HCT116 (cell line): ENCODE results near the gene S100A2. TPM values are rescaled to one million over a fixed set of nuclear protein-coding genes. Genes with fewer than 3 reads are reported as not detected.

ENCODE experiments used
- ATAC-seq: fragments of 200-7000 bp; cut with Tn5 transposase; 2 replicates; pipeline ENCODE4 v1.9.1; 2020; ENCODE audit warnings: mild to moderate bottlenecking, moderate library complexity
- BruUV-seq: library from RNA; stranded (reverse); fragments of 400-500 nt; replicated peaks from 2 replicates; lab custom pipeline; 2021; lab: Mats Ljungman, UMichigan
- CTCF ChIA-PET: fragments of 300-600 bp; sonication (Branson Sonifier 250); formaldehyde crosslinking; loops from one replicate; lab custom pipeline; 2021; ENCODE audit warnings: antibody characterized with exemption; lab: Charles Lee
- POLR2A ChIA-PET: fragments of 300-600, 350-600 bp; sonication (Branson Sonifier 250); formaldehyde crosslinking; loops from one replicate; lab custom pipeline; 2021; ENCODE audit warnings: antibody characterized with exemption; lab: Charles Lee
- RAD21 ChIA-PET, 2 experiments: fragments of 300-600 bp; sonication (Branson Sonifier 250); formaldehyde crosslinking; loops; one replicate each; lab custom pipeline; 2023; ENCODE audit warnings: low total read pairs in 2 of 2; ENCODE audit not compliant: uncharacterized antibody in 2 of 2, unreplicated experiment in 2 of 2, low non-redundant PET in 1 of 2; lab: Charles Lee
- DNase-seq: peaks from one replicate; pipeline ENCODE4 v3.0.0-alpha.2; 2010; ENCODE audit warnings: low read depth, low spot score
- H2AFZ ChIP-seq: fragments of 200-600 bp; shearing (Covaris generic), sonication (generic); 2 replicates; pipeline ENCODE4 v1.6.1; 2017; ENCODE audit warnings: low read depth, mixed run types, mixed read lengths, antibody characterized with exemption, low read length; ENCODE audit not compliant: poor library complexity, severe bottlenecking
- H3K27ac ChIP-seq: 2 replicates; pipeline ENCODE4 v1.5.1; 2012; ENCODE audit warnings: low read depth, low read length
- H3K27me3 ChIP-seq: fragments of 200-600 bp; sonication (generic); 2 replicates; pipeline ENCODE4 v1.6.1; 2016; ENCODE audit warnings: mixed run types, low read length, mixed read lengths; ENCODE audit not compliant: insufficient read depth
- H3K36me3 ChIP-seq, 2 experiments: fragments of 200-500 bp in 1 of 2; fragments of 200-600 bp in 1 of 2; sonication (Bioruptor generic) in 1 of 2; sonication (generic) in 1 of 2; 2 replicates each; pipeline versions ENCODE4 v1.5.1 to v1.6.1; 2014 to 2016; ENCODE audit warnings: low read length in 2 of 2, inconsistent platforms in 1 of 2, mixed read lengths in 1 of 2, mixed run types in 1 of 2; ENCODE audit not compliant: insufficient read depth in 2 of 2, control insufficient read depth in 1 of 2
- H3K4me1 ChIP-seq, 2 experiments: fragments of 200-600 bp in 1 of 2; sonication (generic) in 1 of 2; 2 replicates each; pipeline versions ENCODE4 v1.5.1 to v1.6.1; 2012 to 2017; ENCODE audit warnings: low read length in 2 of 2, inconsistent platforms in 1 of 2, mild to moderate bottlenecking in 1 of 2, mixed read lengths in 1 of 2, mixed run types in 1 of 2, moderate library complexity in 1 of 2; ENCODE audit not compliant: insufficient read depth in 2 of 2, control insufficient read depth in 1 of 2
- H3K4me2 ChIP-seq: fragments of 200-600 bp; sonication (generic); 2 replicates; pipeline ENCODE4 v1.6.1; 2017; ENCODE audit warnings: mixed run types, low read length, mixed read lengths
- H3K4me3 ChIP-seq, 2 experiments: fragments of 200-600 bp in 1 of 2; sonication (generic) in 1 of 2; replicated peaks in 1 of 2; 2 replicates each; pipeline ENCODE4 v1.5.1; 2011 to 2016; ENCODE audit warnings: low read length in 2 of 2, control low read depth in 1 of 2, low read depth in 1 of 2, mild to moderate bottlenecking in 1 of 2, mixed read lengths in 1 of 2, mixed run types in 1 of 2
- H3K79me2 ChIP-seq: fragments of 200-600 bp; sonication (generic); 2 replicates; pipeline ENCODE4 v1.6.1; 2017; ENCODE audit warnings: mild to moderate bottlenecking, mixed run types, low read length, moderate library complexity, mixed read lengths; ENCODE audit not compliant: insufficient read depth
- H3K9ac ChIP-seq: fragments of 200-600 bp; sonication (generic); 2 replicates; pipeline ENCODE4 v1.6.1; 2016; ENCODE audit warnings: low read length, mixed read lengths
- H3K9me2 ChIP-seq: fragments of 200-600 bp; sonication (generic), shearing (Covaris generic); 2 replicates; pipeline ENCODE4 v1.6.1; 2017; ENCODE audit warnings: mixed run types, mild to moderate bottlenecking, moderate library complexity; ENCODE audit not compliant: insufficient read depth
- H3K9me3 ChIP-seq, 2 experiments: fragments of 200-500 bp in 1 of 2; fragments of 200-600 bp in 1 of 2; sonication (Bioruptor generic) in 1 of 2; sonication (generic) in 1 of 2; 2 replicates each; pipeline ENCODE4 v1.6.1; 2014 to 2017; ENCODE audit warnings: low read length in 2 of 2, mixed read lengths in 2 of 2, inconsistent platforms in 1 of 2, low read depth in 1 of 2, mild to moderate bottlenecking in 1 of 2, mixed run types in 1 of 2, moderate library complexity in 1 of 2; ENCODE audit not compliant: control insufficient read depth in 1 of 2, insufficient read depth in 1 of 2
- H4K20me1 ChIP-seq: fragments of 200-600 bp; sonication (generic), shearing (Covaris generic); 2 replicates; pipeline ENCODE4 v1.6.1; 2017; ENCODE audit warnings: mixed run types, mild to moderate bottlenecking, moderate library complexity; ENCODE audit not compliant: insufficient read depth
- EGR1 ChIP-seq: IDR thresholded peaks from 2 replicates; pipeline ENCODE4 v1.6.1; 2012; ENCODE audit warnings: low read depth
- FOSL1 ChIP-seq: IDR thresholded peaks from 2 replicates; pipeline ENCODE4 v1.6.1; 2012; ENCODE audit warnings: low read depth
- JUND ChIP-seq: IDR thresholded peaks from 2 replicates; pipeline ENCODE4 v1.6.1; 2012
- POLR2AphosphoS5 ChIP-seq: IDR thresholded peaks from 2 replicates; pipeline ENCODE4 v1.6.1; 2011; ENCODE audit warnings: mild to moderate bottlenecking, low read depth, low read length, moderate library complexity
- SP1 ChIP-seq: IDR thresholded peaks from 2 replicates; pipeline ENCODE4 v1.6.1; 2012; ENCODE audit warnings: low read depth
- YY1 ChIP-seq: IDR thresholded peaks from 2 replicates; pipeline ENCODE4 v1.6.1; 2011; ENCODE audit warnings: low read length, low read depth, moderate library complexity, mild to moderate bottlenecking; ENCODE audit not compliant: insufficient replicate concordance; ENCODE audit errors: extremely low read depth
- ZFX ChIP-seq: fragments of 450-650 bp; IDR thresholded peaks from 2 replicates; pipeline ENCODE4 v1.6.1; 2017
- ZNF274 ChIP-seq: fragments of 200-500 bp; sonication (Bioruptor generic); IDR thresholded peaks from 2 replicates; pipeline ENCODE4 v1.6.1; 2014; ENCODE audit warnings: mild to moderate bottlenecking, low read depth, low read length, inconsistent platforms
- intact Hi-C: fragments of 100-400 bp; cut with micrococcal nuclease; formaldehyde crosslinking; loops from 2 replicates; pipeline ENCODE4 v1.10.0; 2022
- total RNA-seq: library from RNA; stranded (reverse); gene quantifications from one replicate; pipeline ENCODE4 v1.2.1, GENCODE V29; 2021; ENCODE audit not compliant: unreplicated experiment
- TF ChIP-seq, protein P1 (sequence below): IDR thresholded peaks from 2 replicates; pipeline ENCODE4 v1.6.1; 2011; ENCODE audit warnings: mild to moderate bottlenecking, low read length, moderate library complexity; ENCODE audit not compliant: insufficient replicate concordance; ENCODE audit errors: extremely low read depth

The S100A2 gene
- total RNA-seq, 1 experiment from 2014 or later = 24.8 TPM

DNA sequence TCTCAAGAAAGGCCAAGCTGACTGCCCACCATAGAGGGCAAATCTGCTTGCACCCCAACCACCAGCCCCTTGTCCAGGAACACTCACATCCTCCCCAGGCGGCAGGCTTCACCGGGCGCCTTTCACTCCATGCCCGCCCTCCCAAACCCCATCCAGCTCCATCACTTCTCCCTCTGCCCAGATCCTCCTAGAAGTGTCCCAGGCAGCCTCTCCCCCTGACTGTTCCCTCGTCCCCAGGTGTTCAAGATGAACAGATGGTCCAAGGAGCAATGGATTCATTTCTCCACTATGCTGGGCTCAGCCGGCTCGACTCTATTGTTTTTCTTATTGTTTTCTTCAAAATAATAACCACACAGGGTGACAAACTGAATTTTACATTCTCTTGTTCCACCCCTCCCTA lies 52.0 kb downstream of the S100A2 start:
- no peaks in the 10 kb centered on the region for H3K79me2 ChIP-seq
- H3K4me2 ChIP-seq = no peak overlapping the region
- ATAC-seq (no peak), DNase-seq (no peak)
- no peaks in the 10 kb centered on the region for H3K36me3 ChIP-seq
- H3K27me3 ChIP-seq = no peaks in the 10 kb centered on the region
- ChIA-PET POLR2A (no interaction called here), CTCF (interaction anchor here (0.7 to 2.4 kb wide), 3 partner anchors 19 to 114 kb away, joined by 3 to 7 read pairs (median 4); partner anchors contain the start of gene S100A13)
- H3K4me3 ChIP-seq = no peak overlapping the region
- no TSS peak for BruUV-seq
- H3K4me1 ChIP-seq = peaks cover 27 to 73% of the 10 kb centered on the region in 2 experiments
- no peak overlapping the region for H2AFZ ChIP-seq
- no peak overlapping the region for H3K9ac ChIP-seq
- H3K27ac ChIP-seq = no peak overlapping the region
- H4K20me1 ChIP-seq = no peaks in the 10 kb centered on the region
- H3K9me3 ChIP-seq = no peaks in the 10 kb centered on the region
- intact Hi-C loops = loop anchor here (2.0 kb wide), 1 partner anchor 19 kb away; no protein-coding TSS in a partner anchor
- TF ChIP-seq FOSL1 (no peak), SP1 (no peak), POLR2AphosphoS5 (no peak), ZNF274 (no peak), YY1 (no peak), EGR1 (no peak), JUND (no peak), ZFX (no peak)
- TF ChIP-seq, protein P1, sequence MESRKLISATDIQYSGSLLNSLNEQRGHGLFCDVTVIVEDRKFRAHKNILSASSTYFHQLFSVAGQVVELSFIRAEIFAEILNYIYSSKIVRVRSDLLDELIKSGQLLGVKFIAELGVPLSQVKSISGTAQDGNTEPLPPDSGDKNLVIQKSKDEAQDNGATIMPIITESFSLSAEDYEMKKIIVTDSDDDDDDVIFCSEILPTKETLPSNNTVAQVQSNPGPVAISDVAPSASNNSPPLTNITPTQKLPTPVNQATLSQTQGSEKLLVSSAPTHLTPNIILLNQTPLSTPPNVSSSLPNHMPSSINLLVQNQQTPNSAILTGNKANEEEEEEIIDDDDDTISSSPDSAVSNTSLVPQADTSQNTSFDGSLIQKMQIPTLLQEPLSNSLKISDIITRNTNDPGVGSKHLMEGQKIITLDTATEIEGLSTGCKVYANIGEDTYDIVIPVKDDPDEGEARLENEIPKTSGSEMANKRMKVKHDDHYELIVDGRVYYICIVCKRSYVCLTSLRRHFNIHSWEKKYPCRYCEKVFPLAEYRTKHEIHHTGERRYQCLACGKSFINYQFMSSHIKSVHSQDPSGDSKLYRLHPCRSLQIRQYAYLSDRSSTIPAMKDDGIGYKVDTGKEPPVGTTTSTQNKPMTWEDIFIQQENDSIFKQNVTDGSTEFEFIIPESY = no peak
- TF ChIP-seq, all 23 proteins: peak for 0
- H3K9me2 ChIP-seq = no peaks in the 10 kb centered on the region
- RAD21 ChIA-PET = no interaction called here
